WTC11 (cell line): ENCODE data around the gene CNTRL.

Experiments
- AFF4 ChIP-seq: sonication (generic); formaldehyde crosslinking; IDR thresholded peaks from 2 replicates; pipeline ENCODE4 v1.8.1; 2023; ENCODE audit warnings: mild to moderate bottlenecking, missing genetic modification reagents, borderline replicate concordance
- ATF1 ChIP-seq: sonication (generic); formaldehyde crosslinking; IDR thresholded peaks from 2 replicates; pipeline ENCODE4 v1.8.1; 2023; ENCODE audit warnings: mild to moderate bottlenecking, moderate library complexity, missing genetic modification reagents
- CBFB ChIP-seq: sonication (generic); formaldehyde crosslinking; IDR thresholded peaks from 2 replicates; pipeline ENCODE4 v1.8.1; 2022; ENCODE audit warnings: mild to moderate bottlenecking, low read depth, missing genetic modification reagents
- CREM ChIP-seq: sonication (generic); formaldehyde crosslinking; IDR thresholded peaks from 2 replicates; pipeline ENCODE4 v1.8.1; 2022; ENCODE audit warnings: mild to moderate bottlenecking, missing genetic modification reagents, moderate library complexity
- CTCF ChIP-seq: fragments of 200-600 bp; IDR thresholded peaks from 2 replicates; pipeline ENCODE4 v1.8.0; 2022; ENCODE audit warnings: antibody characterized with exemption
- FOXP1 ChIP-seq: sonication (generic); formaldehyde crosslinking; IDR thresholded peaks from 2 replicates; pipeline ENCODE4 v1.8.0; 2022; ENCODE audit warnings: missing genetic modification reagents, mild to moderate bottlenecking, moderate library complexity, borderline replicate concordance
- GABPB1 ChIP-seq: sonication (generic); formaldehyde crosslinking; IDR thresholded peaks from 2 replicates; pipeline ENCODE4 v1.8.1; 2023; ENCODE audit warnings: mild to moderate bottlenecking, missing genetic modification reagents
- IRF1 ChIP-seq: sonication (generic); formaldehyde crosslinking; IDR thresholded peaks from 2 replicates; pipeline ENCODE4 v1.8.0; 2023; ENCODE audit warnings: missing genetic modification reagents
- NFYB ChIP-seq: sonication (generic); formaldehyde crosslinking; conservative IDR thresholded peaks from 2 replicates; pipeline ENCODE4 v1.8.0; 2022; ENCODE audit warnings: low read depth, missing genetic modification reagents
- SP1 ChIP-seq: sonication (generic); formaldehyde crosslinking; conservative IDR thresholded peaks from 2 replicates; pipeline ENCODE4 v1.8.1; 2022; ENCODE audit warnings: missing genetic modification reagents
- TCF7 ChIP-seq: sonication (generic); formaldehyde crosslinking; IDR thresholded peaks from 2 replicates; pipeline ENCODE4 v1.8.0; 2022; ENCODE audit warnings: mild to moderate bottlenecking, low read depth, missing genetic modification reagents, moderate library complexity
- USF2 ChIP-seq: sonication (generic); formaldehyde crosslinking; IDR thresholded peaks from 2 replicates; pipeline ENCODE4 v1.8.1; 2023; ENCODE audit warnings: mild to moderate bottlenecking, missing genetic modification reagents, moderate library complexity
- ZNF121 ChIP-seq: sonication (generic); formaldehyde crosslinking; IDR thresholded peaks from 2 replicates; pipeline ENCODE4 v1.8.0; 2023; ENCODE audit warnings: missing genetic modification reagents
- ZNF138 ChIP-seq: sonication (generic); formaldehyde crosslinking; conservative IDR thresholded peaks from 2 replicates; pipeline ENCODE4 v1.8.1; 2022; ENCODE audit warnings: mild to moderate bottlenecking, moderate library complexity, missing genetic modification reagents

GRCh38 chr9:121222524-121223171 lies 147.9 kb downstream of the CNTRL start:
- TF ChIP-seq GABPB1 (no peak), IRF1 (no peak), CTCF (peak; percentile 55), ZNF138 (CRISPR knock-in tag) (no peak), NFYB (CRISPR knock-in tag) (no peak), AFF4 (CRISPR knock-in tag) (no peak), SP1 (CRISPR knock-in tag) (no peak), TCF7 (CRISPR knock-in tag) (no peak), CBFB (CRISPR knock-in tag) (no peak), ATF1 (CRISPR knock-in tag) (no peak), USF2 (CRISPR knock-in tag) (no peak), ZNF121 (no peak), FOXP1 (CRISPR knock-in tag) (no peak), CREM (CRISPR knock-in tag) (no peak)
